A549 (cell line): ENCODE results near the gene LIMA1. TPM values are rescaled to one million over a fixed set of nuclear protein-coding genes. Genes with fewer than 3 reads are reported as not detected.
A peak's percentile ranks its signal among the peaks of the same experiment; 100 is the strongest.

Experiments
- ATAC-seq, 2 experiments: fragments of 200-7000 bp in 1 of 2; fragments of >200 bp in 1 of 2; cut with Nextera tagmentation in 1 of 2; cut with Tn5 transposase in 1 of 2; 3 replicates each; pipeline versions ENCODE4 v1.8.0 to v1.9.1; 2018 to 2020; ENCODE audit warnings: mild to moderate bottlenecking in 1 of 2, moderate library complexity in 1 of 2
- CTCF ChIA-PET: fragments of 300-600 bp; sonication (Branson Sonifier 250); formaldehyde crosslinking; extraction: SDS; loops from one replicate; lab custom pipeline; 2021; ENCODE audit warnings: antibody characterized with exemption, inconsistent platforms; lab: Yijun Ruan, JAX
- POLR2A ChIA-PET: fragments of 350-600 bp; formaldehyde crosslinking; extraction: SDS; loops from one replicate; lab custom pipeline; 2021; ENCODE audit warnings: antibody characterized with exemption, inconsistent platforms; lab: Yijun Ruan, JAX
- DNase-seq, 2 experiments: peaks; one replicate each; pipeline versions ENCODE4 v3.0.0 to v3.0.0-alpha.2; 2011 to 2016; ENCODE audit warnings: low read depth in 1 of 2, low spot score in 1 of 2
- FAIRE-seq: peaks from 2 replicates; lab custom pipeline; 2011; peaks lifted over from hg19 to GRCh38; lab: Jason Lieb, UNC
- H3K27ac ChIP-seq, 2 experiments: fragments of >200 bp; sonication (Bioruptor Twin); formaldehyde crosslinking; 3 replicates each; pipeline ENCODE4 v1.5.1; 2016 to 2017
- H3K4me1 ChIP-seq: fragments of >200 bp; sonication (Bioruptor Twin); formaldehyde crosslinking; 3 replicates; pipeline ENCODE4 v1.6.1; 2016
- H3K4me2 ChIP-seq: fragments of >200 bp; sonication (Bioruptor Twin); formaldehyde crosslinking; 3 replicates; pipeline ENCODE4 v1.6.1; 2016
- H3K4me3 ChIP-seq: fragments of >200 bp; sonication (Bioruptor Twin); formaldehyde crosslinking; 3 replicates; pipeline ENCODE4 v1.5.1; 2016
- H3K9me3 ChIP-seq: fragments of >200 bp; sonication (Bioruptor Twin); formaldehyde crosslinking; 3 replicates; pipeline ENCODE4 v1.6.1; 2016
- CBX2 ChIP-seq: fragments of 200-600 bp; sonication (generic); IDR thresholded peaks from 2 replicates; pipeline ENCODE4 v1.6.1; 2016; ENCODE audit warnings: low read depth, mild to moderate bottlenecking, borderline replicate concordance
- CEBPB ChIP-seq, 2 experiments: fragments of >200 bp in 1 of 2; sonication (Bioruptor Twin) in 1 of 2; formaldehyde crosslinking in 1 of 2; IDR thresholded peaks; 2 replicates each; pipeline ENCODE4 v1.6.1; 2012 to 2016
- CHD2 ChIP-seq: fragments of 150-350 bp; IDR thresholded peaks from 2 replicates; pipeline ENCODE4 v1.6.1; 2014; ENCODE audit warnings: low read length; ENCODE audit not compliant: partially characterized antibody
- CHD4 ChIP-seq: fragments of 200-600 bp; sonication (generic); IDR thresholded peaks from 2 replicates; pipeline ENCODE4 v1.6.1; 2016; ENCODE audit warnings: antibody characterized with exemption, mild to moderate bottlenecking, borderline replicate concordance
- CTCF ChIP-seq: fragments of >200 bp; sonication (Bioruptor Twin); formaldehyde crosslinking; IDR thresholded peaks from 3 replicates; pipeline ENCODE4 v1.5.1; 2016
- EHMT2 ChIP-seq: fragments of 200-600 bp; sonication (generic); IDR thresholded peaks from 2 replicates; pipeline ENCODE4 v1.6.1; 2016; ENCODE audit warnings: antibody characterized with exemption, low read depth, mild to moderate bottlenecking, moderate library complexity
- EP300 ChIP-seq, 2 experiments: fragments of >200 bp; sonication (Bioruptor Twin); formaldehyde crosslinking; IDR thresholded peaks; 2 replicates in 1 of 2; 3 replicates in 1 of 2; pipeline ENCODE4 v1.6.1; 2016 to 2017
- ESRRA ChIP-seq: fragments of 150-350 bp; IDR thresholded peaks from 2 replicates; pipeline ENCODE4 v1.6.1; 2014; ENCODE audit warnings: mild to moderate bottlenecking, low read length, borderline replicate concordance
- HDAC2 ChIP-seq: fragments of 200-600 bp; sonication (generic); IDR thresholded peaks from 2 replicates; pipeline ENCODE4 v1.6.1; 2016
- HES2 ChIP-seq: fragments of >200 bp; sonication (Bioruptor Twin); formaldehyde crosslinking; IDR thresholded peaks from 2 replicates; pipeline ENCODE4 v1.6.1; 2016
- HEYL ChIP-seq: fragments of 250-450 bp; sonication (Bioruptor Pico); IDR thresholded peaks from 2 replicates; pipeline ENCODE4 v1.8.0; 2021; ENCODE audit warnings: mild to moderate bottlenecking, moderate library complexity
- HOXA7 ChIP-seq: fragments of 250-450 bp; sonication (Bioruptor Pico); IDR thresholded peaks from 2 replicates; pipeline ENCODE4 v1.5.0; 2020; ENCODE audit warnings: mild to moderate bottlenecking, moderate library complexity
- HOXB5 ChIP-seq: fragments of 250-450 bp; sonication (Bioruptor Pico); IDR thresholded peaks from 2 replicates; pipeline ENCODE4 v1.5.0; 2020; ENCODE audit warnings: mild to moderate bottlenecking, moderate library complexity
- JUN ChIP-seq, 2 experiments: fragments of >200 bp; sonication (Bioruptor Twin); formaldehyde crosslinking; IDR thresholded peaks; 2 replicates in 1 of 2; 3 replicates in 1 of 2; pipeline ENCODE4 v1.6.1; 2016 to 2017
- JUNB ChIP-seq: fragments of >200 bp; sonication (Bioruptor Twin); formaldehyde crosslinking; IDR thresholded peaks from 2 replicates; pipeline ENCODE4 v1.6.1; 2016
- KDM1A ChIP-seq: fragments of 200-600 bp; sonication (generic); IDR thresholded peaks from 2 replicates; pipeline ENCODE4 v1.6.1; 2016; ENCODE audit warnings: low read depth, mild to moderate bottlenecking
- MAZ ChIP-seq: fragments of 150-350 bp; IDR thresholded peaks from 2 replicates; pipeline ENCODE4 v1.6.1; 2014; ENCODE audit warnings: antibody characterized with exemption, low read depth, low read length, borderline replicate concordance
- NFE2L2 ChIP-seq: fragments of 150-350 bp; conservative IDR thresholded peaks from 2 replicates; pipeline ENCODE4 v1.6.1; 2014; ENCODE audit warnings: low read length
- NPAS2 ChIP-seq: fragments of 250-450 bp; sonication (Bioruptor Pico); IDR thresholded peaks from 2 replicates; pipeline ENCODE4 v1.8.0; 2022; ENCODE audit warnings: mild to moderate bottlenecking, moderate library complexity, borderline replicate concordance
- POLR2A ChIP-seq: IDR thresholded peaks from 2 replicates; pipeline ENCODE4 v1.6.1; 2012; ENCODE audit warnings: mild to moderate bottlenecking, low read length
- RARB ChIP-seq: fragments of 250-450 bp; sonication (Bioruptor Pico); IDR thresholded peaks from 2 replicates; pipeline ENCODE4 v1.8.0; 2021; ENCODE audit warnings: mild to moderate bottlenecking, moderate library complexity
- RFX5 ChIP-seq: fragments of 450-650 bp; IDR thresholded peaks from 2 replicates; pipeline ENCODE4 v1.7.1; 2014; ENCODE audit warnings: antibody characterized with exemption, mild to moderate bottlenecking, moderate library complexity
- RNF2 ChIP-seq: fragments of 200-600 bp; sonication (generic); IDR thresholded peaks from 2 replicates; pipeline ENCODE4 v1.6.1; 2016; ENCODE audit warnings: low read depth, mild to moderate bottlenecking, antibody characterized with exemption, moderate library complexity, borderline replicate concordance
- TFCP2L1 ChIP-seq: fragments of 250-450 bp; sonication (Bioruptor Pico); IDR thresholded peaks from 2 replicates; pipeline ENCODE4 v1.5.0; 2021; ENCODE audit warnings: mild to moderate bottlenecking
- TP53 ChIP-seq: fragments of 250-450 bp; sonication (Bioruptor Pico); IDR thresholded peaks from 2 replicates; pipeline ENCODE4 v1.5.0; 2021; ENCODE audit warnings: mild to moderate bottlenecking, moderate library complexity
- USF2 ChIP-seq: fragments of 450-650 bp; IDR thresholded peaks from 2 replicates; pipeline ENCODE4 v1.6.1; 2014; ENCODE audit warnings: antibody characterized with exemption
- ZC3H11A ChIP-seq: fragments of 450-650 bp; IDR thresholded peaks from 2 replicates; pipeline ENCODE4 v1.6.1; 2014; ENCODE audit warnings: antibody characterized with exemption, mild to moderate bottlenecking
- WGBS: methylation state at CpG from one replicate; pipeline ENCODE4 v1.1.6; 2017; ENCODE audit errors: missing lambda C conversion rate; 5-methylcytosine and 5-hydroxymethylcytosine counted together
- polyA plus RNA-seq, 4 experiments: library from polyadenylated mRNA; depleted of rRNA in 3 of 4; stranded (reverse); fragments of >200 nt; fragmentation: RNase III in 1 of 4; extraction: RNeasy Plus Mini Kit Qiagen cat#74134 plus additional on column Dnase treatment in 1 of 4; gene quantifications; 2 replicates in 3 of 4; 3 replicates in 1 of 4; pipeline ENCODE4 v1.2.3, GENCODE V29; 2011 to 2017

The LIMA1 gene
- polyA plus RNA-seq, 2 of the 4 experiments (the other 2 are of a cell fraction), result 9.0 to 23.4 TPM

- no peak for TF ChIP-seq HDAC2
- TF ChIP-seq CHD2, result no peak
- TF ChIP-seq JUNB, result no peak
- TF ChIP-seq RFX5, result no peak
- no peak for TF ChIP-seq EP300 (IDR thresholded peaks at IDR 0.05)
- no peak for TF ChIP-seq HES2
- no peak for TF ChIP-seq CBX2
- no peak for TF ChIP-seq EHMT2
- TF ChIP-seq USF2, result no peak
- TF ChIP-seq ESRRA, result no peak
- no peak for TF ChIP-seq MAZ
- TF ChIP-seq RNF2, result no peak
- no peak for TF ChIP-seq CTCF
- TF ChIP-seq JUN (IDR thresholded peaks at IDR 0.05), result no peak
- no peak for TF ChIP-seq TFCP2L1 (CRISPR knock-in tag)
- TF ChIP-seq, all 56 proteins: peak for 0
- POLR2A ChIA-PET, result no interaction called here
- WGBS, result 93% methylated on average over 6 of the region's 6 CpGs
- no peak for ATAC-seq
- Histone ChIP-seq H3K4me1 (no peaks in the 10 kb centered on the region), H3K4me3 (no peak overlapping the region), H3K27ac (no peak overlapping the region), H3K9me3 (no peaks in the 10 kb centered on the region), H3K4me2 (no peak overlapping the region)
- no peak for DNase-seq
- no peak for FAIRE-seq
- CTCF ChIA-PET, result interaction anchor here (0.5 to 3.4 kb wide), 4 partner anchors 10 to 869 kb away, joined by 3 to 22 read pairs (median 8); no protein-coding TSS in a partner anchor
Observed at GRCh38 chr12:50185970-50186663, 97.2 kb downstream of the LIMA1 start.

DNA sequence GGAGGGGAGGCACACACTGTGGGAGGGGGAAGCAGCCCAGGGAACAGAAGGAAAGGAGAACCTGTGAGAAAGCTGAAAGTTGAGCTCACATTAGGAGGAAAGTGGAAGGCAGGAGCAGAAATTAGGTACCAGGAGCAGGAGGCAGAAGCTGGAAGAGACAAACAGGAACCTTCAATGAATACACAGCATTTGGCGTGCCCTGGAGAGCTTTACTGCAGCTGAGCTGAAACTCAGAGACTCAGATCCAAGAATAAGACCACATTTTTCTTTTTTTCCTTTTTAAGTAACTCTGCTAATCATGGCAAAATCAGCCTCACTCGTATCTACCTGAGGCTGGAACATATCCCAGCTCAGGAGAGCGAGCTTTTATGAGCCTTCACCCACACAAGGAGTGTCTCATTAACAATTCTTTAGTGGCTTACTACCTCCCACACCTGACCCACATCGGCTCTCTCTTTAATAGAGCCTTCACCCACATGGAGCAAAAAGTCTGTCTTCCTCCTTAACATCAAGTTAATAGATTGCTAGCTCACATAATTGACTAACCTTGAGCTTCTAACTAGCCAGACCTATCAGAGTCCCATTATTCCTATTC is 97.9 kb downstream of the LIMA1 start:
- no peak overlapping the region for H3K4me2 ChIP-seq
- ChIA-PET CTCF (interaction anchor here (0.5 to 3.4 kb wide), 5 partner anchors 9 to 868 kb away, joined by 3 to 22 read pairs (median 4); no protein-coding TSS in a partner anchor), POLR2A (no interaction called here)

GRCh38 chr12:50184261-50184660 is 99.1 kb downstream of the LIMA1 start:
- Histone ChIP-seq H3K4me2 (no peak overlapping the region), H3K27ac (no peak overlapping the region), H3K4me3 (no peak overlapping the region), H3K9me3 (no peaks in the 10 kb centered on the region), H3K4me1 (no peaks in the 10 kb centered on the region)
- CTCF ChIA-PET, result interaction anchor here (0.7 to 8.0 kb wide), 5 partner anchors 8 to 134 kb away, joined by 3 to 82 read pairs (median 4); no protein-coding TSS in a partner anchor
- POLR2A ChIA-PET, result no interaction called here
- ATAC-seq (no peak), DNase-seq (no peak), FAIRE-seq (no peak)
- WGBS, result 81% methylated on average over 5 of the region's 5 CpGs
- no peak for TF ChIP-seq ZC3H11A
- TF ChIP-seq CHD4, result no peak
- no peak for TF ChIP-seq HOXB5
- no peak for TF ChIP-seq NPAS2
- TF ChIP-seq NFE2L2, result no peak
- no peak for TF ChIP-seq RARB
- TF ChIP-seq TP53 (CRISPR knock-in tag), result no peak
- no peak for TF ChIP-seq HEYL (CRISPR knock-in tag)
- TF ChIP-seq KDM1A, result no peak
- no peak for TF ChIP-seq POLR2A
- no peak for TF ChIP-seq HOXA7 (CRISPR knock-in tag)
- TF ChIP-seq RFX5, result no peak

More for the DNA sequence above, 97.9 kb downstream of the LIMA1 start:
- 0 out of 6 replicates have a peak overlapping the region, but pooled peaks of 1 of the 2 experiments have one; percentile 13 for H3K27ac ChIP-seq
- TF ChIP-seq CEBPB (IDR thresholded peaks at IDR 0.05), result no peak
- TF ChIP-seq, all 56 proteins: peak for 0
- H3K4me1 ChIP-seq, result no peaks in the 10 kb centered on the region
- no peak overlapping the region for H3K4me3 ChIP-seq
- FAIRE-seq (no peak), DNase-seq (no peak), ATAC-seq (no peak)
- no peaks in the 10 kb centered on the region for H3K9me3 ChIP-seq
- WGBS, result 76% methylated on average over 4 of the region's 4 CpGs
